Amygdala (tissue), 56 donors: Measurements from ENCODE around the gene KCTD5.
A peak's percentile ranks its signal among the peaks of the same experiment; 100 is the strongest.
"Not testable (repeated sequence)": the region's sequence is repeated elsewhere in the genome, so short reads cannot be mapped to it uniquely, and the experiment has no call there.

ENCODE experiments used
- DNase-seq, 56 donors: peaks; one replicate each; lab custom pipeline; 2025; lab: John Stamatoyannopoulos, UW

Gene KCTD5

GRCh38 chr16:2671193-2671592 is 11.1 kb upstream of the KCTD5 start:
- not testable (repeated sequence) for DNase-seq

DNA sequence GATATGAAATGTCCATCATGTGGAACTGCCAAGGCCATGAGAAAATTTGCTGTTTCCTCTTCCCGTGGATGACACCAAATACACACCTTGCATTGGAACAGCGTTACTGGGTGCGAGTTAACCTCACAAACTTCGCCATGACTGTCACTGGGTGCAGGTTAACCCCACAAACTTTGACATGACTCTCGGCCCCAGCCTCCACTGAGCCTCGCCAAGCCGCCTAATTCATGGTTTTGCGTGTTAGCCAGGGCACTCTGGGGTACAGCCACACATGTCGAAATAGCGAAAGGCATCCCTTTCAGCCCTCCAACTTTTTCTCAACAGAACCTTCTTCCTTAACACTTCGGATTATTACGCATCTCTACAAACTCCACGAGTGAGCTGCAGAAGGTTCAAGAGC is 10.6 kb upstream of the KCTD5 start:
- DNase-seq: no peak

GRCh38 chr16:2673066-2673999 is 9.0 kb upstream of the KCTD5 start:
- peak; percentile 65 to 98 (median 90) for DNase-seq

GRCh38 chr16:2675021-2675420 is 7.3 kb upstream of the KCTD5 start:
- DNase-seq: no peak

- DNase-seq: no peak
Observed at GRCh38 chr16:2675714-2676113, 6.6 kb upstream of the KCTD5 start.

DNA sequence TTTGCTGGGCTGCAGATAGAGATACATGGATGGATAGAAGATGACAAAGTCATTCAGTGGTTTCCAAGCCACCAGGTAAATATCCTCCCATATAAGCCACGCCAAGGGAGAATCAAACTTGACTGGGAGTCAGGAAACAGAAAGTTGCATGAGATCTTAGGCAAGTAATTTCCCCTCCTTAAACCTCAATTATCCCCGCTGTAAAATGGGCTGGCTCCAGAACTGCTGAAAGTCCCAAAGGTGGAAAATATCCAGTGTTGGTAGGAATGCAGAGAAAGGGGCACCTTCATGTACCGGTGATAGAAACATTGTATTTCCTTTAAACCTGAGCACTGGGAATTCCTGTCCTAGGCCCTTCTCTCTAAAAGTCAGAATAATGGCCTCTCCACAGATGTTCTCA is 5.4 kb upstream of the KCTD5 start:
- not testable (repeated sequence) for DNase-seq

- not testable (repeated sequence) for DNase-seq
Observed at GRCh38 chr16:2678206-2678965, 3.9 kb upstream of the KCTD5 start.

DNA sequence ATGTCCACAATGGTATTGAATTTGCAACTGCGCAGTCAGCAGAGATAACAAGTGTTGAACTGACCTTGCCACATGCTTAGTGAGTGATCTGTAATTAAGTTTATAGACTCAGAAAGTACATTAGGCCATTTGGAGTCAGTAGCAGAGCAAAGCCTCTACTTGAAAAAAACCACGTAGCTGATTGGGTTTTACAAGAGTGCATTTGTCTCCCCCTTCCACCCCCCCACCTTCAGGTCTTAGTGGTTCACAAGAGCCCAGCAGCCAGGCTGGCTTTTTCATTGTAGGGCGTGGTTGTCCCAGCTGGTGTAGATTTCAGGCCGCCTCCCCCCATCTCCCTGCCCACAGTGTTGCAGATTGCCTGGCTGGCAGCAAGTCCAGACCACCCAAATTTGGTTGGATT is 2.4 kb upstream of the KCTD5 start:
- DNase-seq: not testable (repeated sequence)

DNA sequence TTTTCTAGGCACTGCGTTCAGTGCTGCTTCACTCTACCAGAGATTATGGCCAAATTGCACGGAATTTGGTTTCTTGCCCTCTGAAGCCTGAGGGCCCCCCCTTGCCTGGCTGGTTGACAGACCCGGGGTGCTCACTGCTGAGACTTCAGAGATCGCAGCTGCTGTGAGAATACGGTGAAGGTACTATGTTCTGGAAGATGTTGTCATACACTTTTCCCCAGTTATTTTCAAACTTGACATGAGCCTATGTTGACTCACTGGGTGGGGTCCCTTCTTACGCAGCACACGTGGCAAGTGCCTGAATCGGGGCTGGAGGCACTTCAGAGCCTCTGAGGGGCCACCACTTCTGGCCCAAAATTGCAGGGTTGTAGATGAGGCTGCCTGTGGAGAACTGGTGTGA is 2.0 kb upstream of the KCTD5 start:
- not testable (repeated sequence) for DNase-seq

DNA sequence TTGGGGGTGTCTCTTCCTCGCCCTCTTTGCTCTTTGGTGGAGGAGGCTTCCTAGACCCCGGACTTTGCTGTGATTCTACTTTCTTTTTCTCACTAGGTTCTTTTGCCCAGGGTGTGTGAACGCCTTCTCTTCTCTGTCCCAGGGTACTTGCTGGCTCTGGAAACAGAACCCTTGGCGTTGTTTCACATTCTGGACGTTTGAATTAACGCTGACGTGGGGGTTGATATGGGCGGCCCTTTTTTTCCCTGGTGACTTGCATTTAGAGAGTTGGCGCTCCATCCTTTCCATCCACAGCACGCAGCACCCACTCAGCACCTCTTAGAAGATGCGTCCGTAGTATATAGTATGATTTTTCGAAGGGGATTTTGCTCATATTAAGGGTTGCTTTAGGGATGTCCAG is 718 bp downstream of the KCTD5 start:
- DNase-seq: not testable (repeated sequence)

DNA sequence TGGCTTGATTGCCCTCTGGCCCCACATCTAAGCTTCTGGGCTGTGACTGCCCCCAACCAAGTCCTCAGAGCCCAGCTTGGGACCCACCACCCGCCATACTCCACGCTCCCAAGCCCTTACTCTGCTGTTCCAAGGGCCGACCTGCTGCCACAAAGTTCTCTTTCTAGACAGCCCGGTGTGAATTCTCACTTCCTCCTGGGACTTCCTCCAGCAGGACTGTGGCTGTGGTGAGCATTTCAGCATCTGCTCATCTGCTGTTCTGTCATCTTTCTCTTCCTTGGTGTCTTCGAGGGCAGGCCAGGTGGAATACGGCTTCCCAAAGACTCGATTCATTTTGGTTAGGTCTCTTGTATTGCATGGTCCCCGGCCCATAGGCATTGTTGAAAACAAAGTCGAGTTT is 3.8 kb downstream of the KCTD5 start:
- not testable (repeated sequence) for DNase-seq

DNA sequence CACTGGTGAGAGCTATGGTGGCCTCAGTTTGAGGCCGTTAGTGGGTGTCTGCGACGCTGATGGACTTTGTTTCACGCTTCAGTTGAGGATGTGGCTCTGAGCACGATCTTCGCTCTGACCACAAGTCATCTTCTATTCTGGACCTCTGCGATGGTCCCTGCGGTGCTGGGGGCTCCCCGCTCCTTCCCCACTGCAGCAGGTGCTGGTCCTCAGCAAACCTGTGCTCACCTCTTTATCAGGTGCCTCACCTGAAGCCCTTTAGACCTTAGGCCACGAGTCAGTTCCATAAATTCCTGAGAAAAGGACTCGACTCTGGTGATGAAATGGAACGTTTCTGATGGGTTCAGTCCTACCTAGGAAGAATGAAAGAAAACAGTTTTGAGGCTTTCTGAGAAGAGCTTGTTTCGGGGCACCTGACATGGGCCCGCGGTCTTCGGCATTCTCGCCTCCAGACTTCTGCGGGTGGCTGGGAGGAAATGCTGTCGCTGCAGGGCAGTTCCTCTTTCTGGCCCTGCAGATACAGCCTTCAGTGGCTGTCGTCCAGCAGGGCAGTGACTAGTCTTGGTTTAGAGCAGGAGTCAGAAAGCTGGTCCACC is 4.7 kb downstream of the KCTD5 start:
- DNase-seq: peak in 9 of 56 donors; percentile 9 to 53 (median 18)

DNA sequence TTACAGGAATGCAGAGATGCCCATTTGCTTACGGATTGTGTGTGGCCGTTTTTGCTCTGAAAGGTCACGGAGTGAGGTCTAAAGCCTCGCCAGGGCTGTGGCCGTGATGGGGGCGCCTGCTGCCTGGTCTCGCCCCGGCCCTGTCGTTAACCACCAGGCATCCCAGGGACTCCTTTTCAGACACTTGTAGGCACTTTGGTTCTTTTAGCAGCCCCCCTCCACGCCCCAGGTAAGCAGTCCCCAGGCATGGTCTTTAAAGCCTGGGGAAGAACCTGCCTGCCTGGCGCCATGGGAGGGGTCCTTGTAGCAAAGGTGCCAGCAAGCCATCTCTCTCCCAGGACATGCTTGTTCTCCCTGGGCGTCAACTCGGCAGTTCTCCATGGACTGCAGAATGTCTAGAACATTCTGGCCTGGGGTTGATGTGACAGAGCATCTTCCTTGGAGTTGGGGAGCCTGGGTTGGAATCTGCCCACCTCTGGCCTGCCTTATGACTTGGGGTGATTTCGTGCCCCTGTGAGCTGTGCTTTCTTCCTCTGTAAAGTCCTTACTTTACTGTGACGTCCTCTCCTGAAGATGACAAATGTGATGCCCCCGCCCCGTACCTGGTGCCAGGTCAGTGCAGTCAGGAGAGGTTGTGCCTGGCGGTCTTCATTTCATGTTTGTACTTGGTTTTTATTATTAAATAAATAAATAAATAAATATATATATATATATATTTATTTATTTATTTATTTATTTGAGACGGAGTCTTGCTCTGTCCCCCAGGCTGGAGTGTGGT is 5.4 kb downstream of the KCTD5 start:
- no peak for DNase-seq

- DNase-seq: not testable (repeated sequence)
Observed at GRCh38 chr16:2689422-2689821, 7.1 kb downstream of the KCTD5 start.

DNA sequence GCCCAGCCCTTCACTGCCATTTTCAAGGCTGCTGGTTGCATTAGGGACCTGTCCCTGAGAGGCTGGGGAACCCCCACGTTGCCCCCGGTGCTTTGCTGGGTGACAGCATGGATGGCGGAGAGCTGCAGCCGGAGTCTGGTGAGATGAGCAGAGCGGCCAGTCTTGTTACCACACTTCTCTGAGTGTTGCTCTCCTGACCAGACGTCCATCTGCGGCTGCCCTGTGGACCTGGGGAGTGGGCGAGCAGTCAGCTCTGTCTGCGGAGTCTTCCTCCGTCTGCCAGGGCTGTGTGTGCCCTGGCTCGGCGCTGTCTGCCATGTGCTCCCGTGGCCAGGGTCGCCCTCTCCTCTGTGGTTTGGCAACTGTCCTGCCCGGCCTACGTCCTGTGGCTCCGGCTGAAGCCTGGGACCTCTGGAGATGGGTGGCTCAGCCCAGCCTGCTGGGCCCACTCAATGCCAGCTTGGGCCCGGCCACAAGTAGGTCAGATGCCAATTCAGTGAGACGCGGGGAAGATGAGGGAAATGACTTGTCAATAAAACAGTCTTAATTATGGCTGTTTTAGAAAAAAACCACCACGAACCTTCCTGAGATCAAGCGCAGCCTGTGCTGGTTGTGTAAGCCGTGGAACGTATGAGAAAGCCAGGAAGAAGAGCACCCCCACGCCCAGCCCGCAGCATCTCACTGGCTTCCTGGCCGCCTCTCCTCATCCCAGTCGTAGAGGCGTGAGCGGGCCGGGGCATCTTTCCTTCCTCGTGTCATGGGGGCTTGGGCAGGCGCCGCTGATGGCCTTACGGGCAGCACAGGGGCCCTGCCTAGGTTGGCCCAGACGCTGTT is 7.9 kb downstream of the KCTD5 start:
- DNase-seq: peak in 6 of 56 donors; percentile 5 to 28 (median 20)

- DNase-seq: no peak
Observed at GRCh38 chr16:2690852-2691251, 8.5 kb downstream of the KCTD5 start.

DNA sequence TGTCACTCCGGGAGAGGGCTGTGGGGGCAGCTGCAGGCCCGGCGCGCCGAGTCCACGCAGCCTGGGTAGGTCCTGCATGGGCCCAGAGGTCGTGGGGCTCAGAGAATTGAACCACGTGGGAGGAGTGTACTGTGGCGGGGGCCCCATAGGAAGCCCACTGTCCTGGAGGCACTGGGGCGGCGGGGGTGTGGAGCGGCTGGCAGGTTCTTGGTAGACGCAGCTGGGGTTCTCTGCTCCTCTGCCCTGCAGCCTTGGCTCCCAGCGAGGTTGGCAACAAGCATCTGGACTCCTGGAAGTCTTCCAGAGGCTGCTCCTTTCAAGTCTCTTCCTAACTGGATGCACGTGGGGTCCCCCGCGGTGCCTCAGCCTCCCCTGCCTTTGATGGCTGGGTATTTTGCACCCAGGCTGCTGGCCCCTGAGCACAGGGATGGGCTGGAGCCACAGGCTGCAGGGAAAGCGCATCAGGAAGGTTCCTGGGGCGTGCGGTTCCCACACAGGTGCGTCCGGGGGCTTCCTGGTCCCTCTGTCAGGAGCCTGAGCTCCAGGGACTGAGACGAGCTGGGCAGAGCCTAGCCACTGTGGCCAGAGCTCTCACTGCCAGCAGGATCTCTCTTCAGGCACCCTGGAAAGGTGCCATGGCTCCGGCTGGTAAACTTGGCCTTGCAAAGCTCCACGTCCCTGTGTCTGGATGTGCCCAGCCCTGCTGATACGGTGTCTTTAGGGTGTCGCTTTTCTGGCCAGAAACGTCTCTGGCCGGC is 9.3 kb downstream of the KCTD5 start:
- peak in 24 of 56 donors; percentile 24 to 70 (median 49) for DNase-seq

- DNase-seq: peak in 53 of 56 donors; percentile 14 to 88 (median 68)
Observed at GRCh38 chr16:2692251-2692947, 10.1 kb downstream of the KCTD5 start.
